ENCODE results near the gene PRKN.

GRCh38 chr6:161300823-161301222, 1426.7 kb downstream of the PRKN start:
- TF ChIP-seq BCL11A (tag by site-specific recombination; IDR thresholded peaks at IDR 0.05; ENCODE audit: low read depth) (no peak), ZNF837 (tag by site-specific recombination; IDR thresholded peaks at IDR 0.05) (no peak)
